Tibial nerve (tissue), 3 donors: ENCODE data around the gene RAPGEF6.

Source experiments
- CTCF ChIP-seq, 5 experiments: fragments of 200-600 bp in 3 of 5; fragments of 450-650 bp in 2 of 5; sonication (generic) in 3 of 5; IDR thresholded peaks; one replicate each; pipeline ENCODE4 v1.5.1; 2016 to 2019; ENCODE audit warnings: antibody characterized with exemption in 5 of 5, mild to moderate bottlenecking in 3 of 5, moderate library complexity in 2 of 5
- POLR2A ChIP-seq, 2 donors: fragments of 450-650 bp; IDR thresholded peaks; one replicate each; pipeline ENCODE4 v1.6.1; 2017; ENCODE audit warnings: antibody characterized with exemption in 2 of 2, mild to moderate bottlenecking in 2 of 2, moderate library complexity in 2 of 2

GRCh38 chr5:131406076-131406475 is 229.0 kb downstream of the RAPGEF6 start:
- no peak for TF ChIP-seq CTCF (IDR thresholded peaks at IDR 0.05)
- no peak for TF ChIP-seq POLR2A (IDR thresholded peaks at IDR 0.05)
